ENCODE measurements around the gene CARMIL1.
A peak's percentile ranks its signal among the peaks of the same experiment; 100 is the strongest.
"Not testable (repeated sequence)": the region's sequence is repeated elsewhere in the genome, so short reads cannot be mapped to it uniquely, and the experiment has no call there.

Gene CARMIL1

GRCh38 chr6:25418454-25419052 is 139.4 kb downstream of the CARMIL1 start:
- no peak overlapping the region for H3K27ac ChIP-seq
- H3K4me3 ChIP-seq: no peak overlapping the region

- Histone ChIP-seq H3K27ac (no peak overlapping the region), H3K4me3 (no peak overlapping the region)
These were observed 140.7 kb downstream of the CARMIL1 start for GRCh38 chr6:25419879-25420278.

- H3K4me3 ChIP-seq: no peak overlapping the region
These were observed 144.2 kb downstream of the CARMIL1 start for GRCh38 chr6:25423358-25423757.

GRCh38 chr6:25424303-25424702 is 145.1 kb downstream of the CARMIL1 start:
- H3K27ac ChIP-seq: no peak overlapping the region
- no peak overlapping the region for H3K4me3 ChIP-seq

More at GRCh38 chr6:25423358-25423757, 144.2 kb downstream of the CARMIL1 start:
- no peak overlapping the region for H3K27ac ChIP-seq

- H3K27ac ChIP-seq: no peak overlapping the region
These were observed 148.4 kb downstream of the CARMIL1 start for GRCh38 chr6:25427549-25427948.

GRCh38 chr6:25428758-25429317 is 149.7 kb downstream of the CARMIL1 start:
- H3K27ac ChIP-seq: no peak overlapping the region
- no peak overlapping the region for H3K4me3 ChIP-seq

More at GRCh38 chr6:25427549-25427948, 148.4 kb downstream of the CARMIL1 start:
- H3K4me3 ChIP-seq: no peak overlapping the region

- H3K27ac ChIP-seq: no peak overlapping the region
- H3K4me3 ChIP-seq: no peak overlapping the region
These were observed 152.3 kb downstream of the CARMIL1 start for GRCh38 chr6:25431306-25431974.

- H3K27ac ChIP-seq: no peak overlapping the region
These were observed 152.8 kb downstream of the CARMIL1 start for GRCh38 chr6:25431975-25432307.

GRCh38 chr6:25434921-25435320 is 155.7 kb downstream of the CARMIL1 start:
- no peak overlapping the region for H3K27ac ChIP-seq

More at GRCh38 chr6:25431975-25432307, 152.8 kb downstream of the CARMIL1 start:
- H3K4me3 ChIP-seq: no peak overlapping the region

GRCh38 chr6:25435416-25435985 is 156.3 kb downstream of the CARMIL1 start:
- peak overlapping the region in 1 of 21 experiments; percentile 5 for H3K27ac ChIP-seq
- H3K4me3 ChIP-seq: no peak overlapping the region

More at GRCh38 chr6:25434921-25435320, 155.7 kb downstream of the CARMIL1 start:
- H3K4me3 ChIP-seq: no peak overlapping the region

GRCh38 chr6:25436760-25437159 is 157.6 kb downstream of the CARMIL1 start:
- H3K4me3 ChIP-seq: no peak overlapping the region
- H3K27ac ChIP-seq: no peak overlapping the region

- H3K4me3 ChIP-seq: no peak overlapping the region
These were observed 160.2 kb downstream of the CARMIL1 start for GRCh38 chr6:25439368-25439767.

GRCh38 chr6:25441663-25442270 is 162.6 kb downstream of the CARMIL1 start:
- no peak overlapping the region for H3K4me3 ChIP-seq
- no peak overlapping the region for H3K27ac ChIP-seq

More at GRCh38 chr6:25439368-25439767, 160.2 kb downstream of the CARMIL1 start:
- no peak overlapping the region for H3K27ac ChIP-seq

- Histone ChIP-seq H3K27ac (no peak overlapping the region), H3K4me3 (no peak overlapping the region)
These were observed 163.7 kb downstream of the CARMIL1 start for GRCh38 chr6:25442898-25443297.

GRCh38 chr6:25444521-25444920 is 165.3 kb downstream of the CARMIL1 start:
- not testable (repeated sequence) for H3K4me3 ChIP-seq, H3K27ac ChIP-seq

- H3K27ac ChIP-seq: peak overlapping the region in 1 of 21 experiments; percentile 32
These were observed 167.8 kb downstream of the CARMIL1 start for GRCh38 chr6:25446830-25447569.

GRCh38 chr6:25447570-25447929 is 168.4 kb downstream of the CARMIL1 start:
- Histone ChIP-seq H3K4me3 (no peak overlapping the region), H3K27ac (no peak overlapping the region)

More at GRCh38 chr6:25446830-25447569, 167.8 kb downstream of the CARMIL1 start:
- no peak overlapping the region for H3K4me3 ChIP-seq

- no peak overlapping the region for H3K4me3 ChIP-seq
- peak overlapping the region in 1 of 21 experiments; percentile 50 for H3K27ac ChIP-seq
These were observed 169.9 kb downstream of the CARMIL1 start for GRCh38 chr6:25448965-25449538.

- H3K27ac ChIP-seq: no peak overlapping the region
- no peak overlapping the region for H3K4me3 ChIP-seq
These were observed 170.6 kb downstream of the CARMIL1 start for GRCh38 chr6:25449774-25450173.
